Liver (tissue), 9 donors: ENCODE measurements around the gene MUTYH. TPM values are rescaled to one million over a fixed set of nuclear protein-coding genes. Genes with fewer than 3 reads are reported as not detected.

ENCODE experiments used
- DNase-seq: peaks from one replicate; pipeline ENCODE4 v3.0.0-alpha.2; 2017; ENCODE audit warnings: low spot score
- H3K27ac ChIP-seq, 2 donors: one replicate each; pipeline ENCODE4 v1.7.0; 2013; ENCODE audit warnings: inconsistent platforms in 2 of 2, low read length in 2 of 2, control low read depth in 1 of 2, low read depth in 1 of 2, mild to moderate bottlenecking in 1 of 2
- H3K27me3 ChIP-seq, 4 donors: one replicate each; pipeline versions ENCODE4 v1.6.1 to v1.7.0; 2013; ENCODE audit warnings: low read length in 3 of 4, inconsistent platforms in 1 of 4, mild to moderate bottlenecking in 1 of 4, moderate library complexity in 1 of 4; ENCODE audit not compliant: control insufficient read depth in 4 of 4, insufficient read depth in 4 of 4
- H3K36me3 ChIP-seq, 4 donors: one replicate each; pipeline versions ENCODE4 v1.6.1 to v1.7.0; 2013; ENCODE audit warnings: low read length in 3 of 4, mild to moderate bottlenecking in 3 of 4, low read depth in 1 of 4, moderate library complexity in 1 of 4; ENCODE audit not compliant: control insufficient read depth in 4 of 4, insufficient read depth in 3 of 4
- H3K4me1 ChIP-seq, 4 donors: one replicate each; pipeline versions ENCODE4 v1.6.1 to v1.7.0; 2013; ENCODE audit warnings: low read length in 3 of 4, mild to moderate bottlenecking in 3 of 4, moderate library complexity in 1 of 4; ENCODE audit not compliant: control insufficient read depth in 4 of 4, insufficient read depth in 4 of 4
- H3K4me3 ChIP-seq, 3 donors: one replicate each; pipeline versions ENCODE4 v1.6.1 to v1.7.0; 2013; ENCODE audit warnings: low read length in 3 of 3, control low read depth in 1 of 3, low read depth in 1 of 3, mild to moderate bottlenecking in 1 of 3
- H3K9ac ChIP-seq, 2 donors: one replicate each; pipeline ENCODE4 v1.7.0; 2013; ENCODE audit warnings: low read length in 2 of 2, mild to moderate bottlenecking in 2 of 2, moderate library complexity in 2 of 2, control low read depth in 1 of 2, low read depth in 1 of 2
- H3K9me3 ChIP-seq, 4 donors: one replicate each; pipeline versions ENCODE4 v1.6.1 to v1.7.0; 2013; ENCODE audit warnings: low read length in 3 of 4; ENCODE audit not compliant: control insufficient read depth in 4 of 4
- ATF3 ChIP-seq: IDR thresholded peaks from 2 replicates; pipeline ENCODE4 v1.6.1; 2016; ENCODE audit warnings: antibody characterized with exemption
- EGR1 ChIP-seq, 2 donors: IDR thresholded peaks; 2 replicates each; pipeline ENCODE4 v1.6.1; 2016 to 2018; ENCODE audit warnings: antibody characterized with exemption in 2 of 2, low read depth in 2 of 2
- FOXA1 ChIP-seq: IDR thresholded peaks from 2 replicates; pipeline ENCODE4 v1.6.1; 2016; ENCODE audit warnings: antibody characterized with exemption
- FOXA2 ChIP-seq: IDR thresholded peaks from 2 replicates; pipeline ENCODE4 v1.6.1; 2016; ENCODE audit warnings: antibody characterized with exemption
- HNF4A ChIP-seq, 2 donors: conservative IDR thresholded peaks; 2 replicates each; pipeline ENCODE4 v1.6.1; 2016; ENCODE audit warnings: antibody characterized with exemption in 2 of 2, mild to moderate bottlenecking in 2 of 2
- NR2F2 ChIP-seq: IDR thresholded peaks from 2 replicates; pipeline ENCODE4 v1.6.1; 2016; ENCODE audit warnings: antibody characterized with exemption
- RXRA ChIP-seq, 2 donors: IDR thresholded peaks; 2 replicates each; pipeline ENCODE4 v1.6.1; 2017 to 2018; ENCODE audit warnings: antibody characterized with exemption in 2 of 2, mild to moderate bottlenecking in 1 of 2
- SP1 ChIP-seq: IDR thresholded peaks from 2 replicates; pipeline ENCODE4 v1.6.1; 2018; ENCODE audit warnings: antibody characterized with exemption, mild to moderate bottlenecking
- TAF1 ChIP-seq: conservative IDR thresholded peaks from 2 replicates; pipeline ENCODE4 v1.6.1; 2016; ENCODE audit warnings: antibody characterized with exemption, mild to moderate bottlenecking
- YY1 ChIP-seq: IDR thresholded peaks from 2 replicates; pipeline ENCODE4 v1.6.1; 2016; ENCODE audit warnings: antibody characterized with exemption, mild to moderate bottlenecking
- ZBTB33 ChIP-seq: IDR thresholded peaks from 2 replicates; pipeline ENCODE4 v1.6.1; 2016; ENCODE audit warnings: antibody characterized with exemption
- WGBS: extraction: QIAGEN DNeasy Blood & Tissue Kit; methylation state at CpG from one replicate; pipeline ENCODE4 v1.1.7; 2013; 5-methylcytosine and 5-hydroxymethylcytosine counted together
- polyA plus RNA-seq, 2 donors: library from polyadenylated mRNA; stranded (reverse) in 1 of 2; unstranded in 1 of 2; fragments of 200-250 nt in 1 of 2; fragments of >200 nt in 1 of 2; fragmentation: Nextera tagmentation in 1 of 2; extraction: Ambion mirVana in 1 of 2; gene quantifications; one replicate each; pipeline versions ENCODE4 v1.2.1 to v1.2.3, GENCODE V29; 2013 to 2015
- total RNA-seq, 2 donors: library from RNA; depleted of rRNA; stranded (reverse); fragments of >200 nt; gene quantifications; one replicate each; pipeline ENCODE4 v1.2.3, GENCODE V29; 2014
- donor health status: healthy.
- donor health status: healthy.
- donor health status: healthy.
- donor health status: healthy.
- donor health status: healthy.

Gene MUTYH
- total and polyA plus RNA-seq, 4 donors, result 5.2 to 10.0 (median 8.2) TPM

- Histone ChIP-seq H3K27me3 (no peaks in the 10 kb centered on the region), H3K9ac (no peak within 1 kb of the TSS), H3K4me3 (peak within 1 kb of the TSS; percentile 36 to 53 (median 50)), H3K36me3 (peaks cover 0 to 15% (median 5%) of the 10 kb centered on the region in 4 donors), H3K9me3 (no peaks in the 10 kb centered on the region), H3K4me1 (peaks cover 3 to 13% (median 7%) of the 10 kb centered on the region in 4 donors), H3K27ac (no peak within 1 kb of the TSS)
- peak; percentile 79 for DNase-seq
- 15% methylated on average over 96 of the region's 96 CpGs for WGBS
- no peak for TF ChIP-seq RXRA (IDR thresholded peaks at IDR 0.05)
- peak; percentile 20 for TF ChIP-seq YY1
Measured at GRCh38 chr1:45326627-45327623, 13.3 kb downstream of the MUTYH start, which contains the start of gene HPDL. Gene HPDL (plus strand): TSS chr1:45326895. CDS start chr1:45327149, 254 bp downstream.

GRCh38 chr1:45325851-45326506 lies 14.3 kb downstream of the MUTYH start:
- H3K27me3 ChIP-seq, result no peaks in the 10 kb centered on the region
- 62% methylated on average over 6 of the region's 6 CpGs for WGBS
- peak; percentile 38 for TF ChIP-seq NR2F2
- TF ChIP-seq ZBTB33, result no peak
- H3K9ac ChIP-seq, result no peak overlapping the region
- peaks cover 0 to 8% (median 4%) of the 10 kb centered on the region in 4 donors for H3K36me3 ChIP-seq
- DNase-seq, result no peak
- no peaks in the 10 kb centered on the region for H3K9me3 ChIP-seq
- no peak overlapping the region for H3K27ac ChIP-seq
- H3K4me3 ChIP-seq, result peak overlapping the region in 1 of 3 donors; percentile 53
- peaks cover 3 to 13% (median 7%) of the 10 kb centered on the region in 4 donors for H3K4me1 ChIP-seq

DNA sequence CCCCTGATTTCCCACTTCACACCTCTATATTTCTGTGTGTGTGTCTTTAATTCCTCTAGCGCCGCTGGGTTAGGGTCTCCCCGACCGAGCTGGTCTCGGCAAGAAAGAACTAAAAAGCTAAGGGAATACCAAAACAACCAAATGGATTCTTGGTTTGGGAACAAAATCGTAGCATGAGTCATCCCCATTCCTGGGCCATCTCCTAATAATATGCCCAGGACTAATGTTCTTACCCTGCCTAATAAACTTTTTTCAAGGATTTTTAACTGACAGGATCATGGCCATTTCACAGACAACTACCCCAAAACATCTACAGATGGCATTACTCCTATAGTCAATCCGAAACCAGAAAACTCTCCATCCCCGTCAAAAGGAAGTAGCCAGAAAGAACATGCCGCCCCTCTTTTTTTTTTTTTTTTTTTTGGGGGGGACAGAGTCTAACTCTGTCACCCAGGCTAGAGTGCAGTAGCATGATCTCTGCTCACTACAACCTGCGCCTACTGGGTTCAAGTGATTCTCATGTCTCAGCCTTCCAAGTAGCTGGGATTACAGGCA lies 17.7 kb downstream of the MUTYH start:
- Histone ChIP-seq H3K9ac (no peak overlapping the region), H3K27me3 (no peaks in the 10 kb centered on the region), H3K27ac (no peak overlapping the region), H3K4me1 (peaks cover 3 to 12% (median 7%) of the 10 kb centered on the region in 4 donors), H3K4me3 (no peak overlapping the region), H3K9me3 (no peaks in the 10 kb centered on the region), H3K36me3 (no peaks in the 10 kb centered on the region)
- DNase-seq, result no peak
- TF ChIP-seq FOXA2 (no peak), SP1 (no peak), TAF1 (no peak), EGR1 (IDR thresholded peaks at IDR 0.05; ENCODE audit: low read depth in 2 of 2) (no peak), ZBTB33 (no peak), ATF3 (no peak), RXRA (IDR thresholded peaks at IDR 0.05) (no peak), HNF4A (conservative IDR thresholded peaks at IDR 0.05) (no peak), FOXA1 (no peak)
- WGBS, result 94% methylated on average over 10 of the region's 10 CpGs
